PFSK-1 (cell line): ENCODE results near the gene BEGAIN.

Experiments used
- FOXP2 ChIP-seq: optimal IDR thresholded peaks from 2 replicates; pipeline ENCODE3; 2011; ENCODE audit warnings: borderline replicate concordance, control low read depth, inconsistent platforms; ENCODE audit not compliant: insufficient read depth; ENCODE audit errors: extremely low read length, extremely low read depth
- POLR2AphosphoS5 ChIP-seq: IDR thresholded peaks from 2 replicates; pipeline ENCODE4 v1.6.1; 2012; ENCODE audit warnings: low read depth, mild to moderate bottlenecking, control low read depth, low read length, moderate library complexity
- REST ChIP-seq, 2 experiments: IDR thresholded peaks; 2 replicates each; pipeline versions ENCODE4 v1.6.1 to v1.8.0; 2011 to 2012; ENCODE audit warnings: low read depth in 2 of 2, low read length in 2 of 2, control low read depth in 1 of 2, inconsistent platforms in 1 of 2, mild to moderate bottlenecking in 1 of 2, moderate library complexity in 1 of 2; ENCODE audit not compliant: insufficient read depth in 1 of 2
- SIN3A ChIP-seq: IDR thresholded peaks from 2 replicates; pipeline ENCODE4 v1.6.1; 2012; ENCODE audit warnings: mild to moderate bottlenecking, low read length, moderate library complexity, borderline replicate concordance; ENCODE audit not compliant: insufficient read depth
- TAF1 ChIP-seq: IDR thresholded peaks from 2 replicates; pipeline ENCODE4 v1.6.1; 2012; ENCODE audit warnings: low read length, control low read depth, borderline replicate concordance; ENCODE audit not compliant: insufficient read depth

BEGAIN gene

GRCh38 chr14:100612986-100613385, 25.8 kb upstream of the BEGAIN start:
- TF ChIP-seq POLR2AphosphoS5, result no peak
- TF ChIP-seq TAF1, result no peak
- no peak for TF ChIP-seq REST (IDR thresholded peaks at IDR 0.05; ENCODE audit: insufficient read depth in 1 of 2, low read depth in 2 of 2, low read length in 2 of 2)
- no peak for TF ChIP-seq SIN3A

GRCh38 chr14:100611811-100612480, 24.7 kb upstream of the BEGAIN start:
- TF ChIP-seq SIN3A (no peak), REST (IDR thresholded peaks at IDR 0.05; ENCODE audit: insufficient read depth in 1 of 2, low read depth in 2 of 2, low read length in 2 of 2) (no peak), POLR2AphosphoS5 (no peak)

- TF ChIP-seq FOXP2 (no peak), POLR2AphosphoS5 (no peak), TAF1 (no peak), REST (IDR thresholded peaks at IDR 0.05; ENCODE audit: insufficient read depth in 1 of 2, low read depth in 2 of 2, low read length in 2 of 2) (no peak), SIN3A (no peak)
Observed at GRCh38 chr14:100610511-100611217, 23.4 kb upstream of the BEGAIN start.

- no peak for TF ChIP-seq POLR2AphosphoS5
- TF ChIP-seq TAF1, result no peak
- no peak for TF ChIP-seq FOXP2
- no peak for TF ChIP-seq REST (IDR thresholded peaks at IDR 0.05; ENCODE audit: insufficient read depth in 1 of 2, low read depth in 2 of 2, low read length in 2 of 2)
- TF ChIP-seq SIN3A, result no peak
Observed at GRCh38 chr14:100609941-100610391, 22.7 kb upstream of the BEGAIN start.

GRCh38 chr14:100609331-100609870, 22.2 kb upstream of the BEGAIN start:
- TF ChIP-seq TAF1 (no peak), REST (IDR thresholded peaks at IDR 0.05; ENCODE audit: insufficient read depth in 1 of 2, low read depth in 2 of 2, low read length in 2 of 2) (no peak), SIN3A (no peak), POLR2AphosphoS5 (no peak), FOXP2 (no peak)
